ENCODE data around the gene MYL12A.

Gene MYL12A

GRCh38 chr18:3251249-3251962 is 3.8 kb downstream of the MYL12A start:
- no peak for TF ChIP-seq CTCF (IDR thresholded peaks at IDR 0.05; ENCODE audit: extremely low read depth, missing control alignments)
- DNase-seq (ENCODE audit: low spot score), result no peak

GRCh38 chr18:3251963-3252277 is 4.3 kb downstream of the MYL12A start:
- no peak for TF ChIP-seq CTCF (IDR thresholded peaks at IDR 0.05; ENCODE audit: extremely low read depth, missing control alignments)
- no peak for DNase-seq (ENCODE audit: low spot score)

DNA sequence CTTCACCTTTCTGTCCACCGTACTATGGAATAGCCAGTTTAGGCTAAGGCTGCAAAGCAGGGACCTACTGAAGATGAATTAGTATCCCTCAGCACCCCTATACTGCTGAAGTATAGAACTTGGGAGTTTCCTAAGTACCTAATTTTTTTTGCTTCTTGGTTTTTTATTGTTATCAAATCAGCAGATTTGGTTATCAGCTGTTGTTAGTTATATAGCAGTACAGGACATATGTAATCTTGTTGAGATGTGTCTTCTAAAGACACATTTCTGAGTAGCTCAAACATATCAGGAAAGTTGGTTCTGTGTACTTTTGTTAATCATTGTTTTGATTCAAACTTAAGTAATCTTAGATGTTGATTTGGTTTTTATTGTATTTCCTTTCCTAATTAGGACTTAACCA is 5.2 kb downstream of the MYL12A start:
- no peak for DNase-seq (ENCODE audit: low spot score)
- TF ChIP-seq CTCF (IDR thresholded peaks at IDR 0.05; ENCODE audit: extremely low read depth, missing control alignments), result no peak

DNA sequence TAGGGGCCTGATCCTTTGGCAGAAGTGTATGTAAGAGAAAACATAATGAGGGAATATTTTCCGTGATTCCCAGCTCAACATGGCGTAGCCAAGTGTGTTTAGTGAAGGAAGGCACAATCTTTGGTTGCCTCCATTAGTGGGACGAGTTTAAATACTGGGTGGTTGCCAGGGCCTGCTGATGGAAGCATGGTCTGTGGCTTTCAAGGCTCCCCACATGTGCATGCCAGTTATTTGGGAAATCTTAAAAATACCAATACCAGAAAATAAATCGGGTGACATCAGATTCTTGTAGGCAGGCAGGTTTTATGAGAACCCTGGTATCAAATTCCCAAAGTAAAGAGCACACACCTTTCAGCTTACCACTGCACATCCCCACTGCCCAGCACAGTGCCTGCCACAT is 7.1 kb downstream of the MYL12A start:
- TF ChIP-seq CTCF (IDR thresholded peaks at IDR 0.05; ENCODE audit: extremely low read depth, missing control alignments), result no peak
- DNase-seq (ENCODE audit: low spot score), result no peak

DNA sequence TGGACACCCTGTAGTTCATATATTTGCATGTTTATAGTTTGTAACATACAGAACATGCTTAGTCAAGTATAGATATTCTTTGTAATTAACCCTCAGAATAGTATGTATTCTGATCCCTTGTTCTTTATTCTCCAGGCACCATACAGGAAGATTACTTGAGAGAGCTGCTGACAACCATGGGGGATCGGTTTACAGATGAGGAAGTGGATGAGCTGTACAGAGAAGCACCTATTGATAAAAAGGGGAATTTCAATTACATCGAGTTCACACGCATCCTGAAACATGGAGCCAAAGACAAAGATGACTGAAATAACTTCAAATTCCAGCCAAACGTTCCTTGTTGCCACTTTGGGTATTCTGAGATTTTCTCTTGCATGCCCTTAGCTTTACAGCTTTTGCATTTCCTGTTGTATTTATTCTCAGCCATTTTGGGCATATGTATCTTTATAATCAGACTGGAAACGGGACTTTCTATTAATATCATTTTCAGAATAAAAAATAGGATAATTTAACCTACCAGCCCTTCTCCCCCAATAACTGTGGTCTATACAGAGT is 8.1 kb downstream of the MYL12A start:
- no peak for TF ChIP-seq CTCF (IDR thresholded peaks at IDR 0.05; ENCODE audit: extremely low read depth, missing control alignments)
- no peak for DNase-seq (ENCODE audit: low spot score)

GRCh38 chr18:3256693-3257626 is 9.4 kb downstream of the MYL12A start:
- peak; percentile 44 for DNase-seq (ENCODE audit: low spot score)
- TF ChIP-seq CTCF (IDR thresholded peaks at IDR 0.05; ENCODE audit: extremely low read depth, missing control alignments), result no peak

DNA sequence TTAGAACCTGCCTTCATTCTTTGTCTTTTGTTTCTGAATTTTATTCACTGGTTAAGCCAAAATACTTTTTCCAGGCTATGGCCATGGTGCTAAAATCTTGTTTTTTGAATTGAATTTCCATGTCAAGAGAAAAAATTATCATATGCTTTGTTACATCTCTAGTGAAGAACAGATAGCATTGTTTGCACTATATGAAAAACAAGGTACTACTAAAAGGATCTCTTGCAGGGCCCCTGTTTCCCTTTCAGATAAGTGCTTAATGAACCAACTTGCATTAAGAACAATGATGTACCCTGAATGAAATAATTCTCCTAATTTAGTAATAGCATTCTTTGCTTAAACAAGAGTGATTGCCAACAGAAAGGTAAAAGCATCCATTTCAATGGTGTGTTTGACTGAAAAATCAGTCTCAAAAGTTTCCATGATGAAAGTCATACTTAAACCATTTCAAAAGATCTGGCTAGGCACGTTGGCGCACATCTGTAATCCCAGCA is 10.1 kb downstream of the MYL12A start:
- DNase-seq (ENCODE audit: low spot score), result no peak
- TF ChIP-seq CTCF (IDR thresholded peaks at IDR 0.05; ENCODE audit: extremely low read depth, missing control alignments), result no peak
